GM20000 (cell line): ENCODE measurements around the gene CETP.
A peak's percentile ranks its signal among the peaks of the same experiment; 100 is the strongest.
"Not testable (repeated sequence)": the region's sequence is repeated elsewhere in the genome, so short reads cannot be mapped to it uniquely, and the experiment has no call there.

Source experiments
- DNase-seq: peaks from one replicate; pipeline ENCODE4 v3.0.0; 2012; ENCODE audit warnings: low spot score
- TF ChIP-seq, protein P1 (sequence below): IDR thresholded peaks from 2 replicates; pipeline ENCODE4 v1.5.1; 2012; ENCODE audit warnings: mild to moderate bottlenecking, control low read depth; ENCODE audit errors: extremely low read depth, missing control alignments

Gene CETP

DNA sequence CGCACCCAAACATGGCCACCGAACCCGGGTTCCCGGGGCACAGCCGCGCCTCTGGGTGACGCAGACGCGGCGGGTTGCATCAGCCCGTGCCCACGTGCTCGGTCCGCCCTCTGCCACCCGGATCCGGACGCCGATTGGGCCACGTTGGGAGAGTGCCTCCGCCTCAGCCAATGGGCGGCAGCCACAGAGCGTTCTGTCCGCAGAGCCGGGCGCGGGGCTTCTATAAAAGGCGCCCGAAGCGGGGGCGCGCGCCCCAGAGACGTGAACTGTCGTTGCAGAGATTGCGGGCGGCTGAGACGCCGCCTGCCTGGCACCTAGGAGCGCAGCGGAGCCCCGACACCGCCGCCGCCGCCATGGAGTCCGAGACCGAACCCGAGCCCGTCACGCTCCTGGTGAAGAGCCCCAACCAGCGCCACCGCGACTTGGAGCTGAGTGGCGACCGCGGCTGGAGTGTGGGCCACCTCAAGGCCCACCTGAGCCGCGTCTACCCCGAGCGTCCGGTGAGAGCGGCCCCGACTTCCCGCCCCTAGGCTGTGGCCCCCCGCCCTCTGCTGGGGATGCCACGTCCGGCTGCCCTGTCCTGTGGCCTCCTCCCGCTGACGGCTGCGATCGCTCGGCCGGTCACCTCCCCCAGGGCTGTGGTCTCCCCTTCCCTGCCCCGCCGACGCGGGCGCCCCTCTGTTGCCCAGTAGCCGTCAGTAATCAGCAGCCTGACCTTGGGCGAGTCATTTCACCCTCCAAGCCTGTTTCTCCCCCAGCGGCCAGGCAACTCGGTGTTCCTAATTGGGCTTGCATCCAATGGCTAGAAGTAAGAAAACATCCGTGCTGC lies 29.6 kb upstream of the CETP start, which contains the start of gene HERPUD1:
HERPUD1 (plus strand) TSS at position 251 of the 829 bp plus-strand sequence; CDS start at position 354, 103 bp downstream.
- TF ChIP-seq, protein P1, sequence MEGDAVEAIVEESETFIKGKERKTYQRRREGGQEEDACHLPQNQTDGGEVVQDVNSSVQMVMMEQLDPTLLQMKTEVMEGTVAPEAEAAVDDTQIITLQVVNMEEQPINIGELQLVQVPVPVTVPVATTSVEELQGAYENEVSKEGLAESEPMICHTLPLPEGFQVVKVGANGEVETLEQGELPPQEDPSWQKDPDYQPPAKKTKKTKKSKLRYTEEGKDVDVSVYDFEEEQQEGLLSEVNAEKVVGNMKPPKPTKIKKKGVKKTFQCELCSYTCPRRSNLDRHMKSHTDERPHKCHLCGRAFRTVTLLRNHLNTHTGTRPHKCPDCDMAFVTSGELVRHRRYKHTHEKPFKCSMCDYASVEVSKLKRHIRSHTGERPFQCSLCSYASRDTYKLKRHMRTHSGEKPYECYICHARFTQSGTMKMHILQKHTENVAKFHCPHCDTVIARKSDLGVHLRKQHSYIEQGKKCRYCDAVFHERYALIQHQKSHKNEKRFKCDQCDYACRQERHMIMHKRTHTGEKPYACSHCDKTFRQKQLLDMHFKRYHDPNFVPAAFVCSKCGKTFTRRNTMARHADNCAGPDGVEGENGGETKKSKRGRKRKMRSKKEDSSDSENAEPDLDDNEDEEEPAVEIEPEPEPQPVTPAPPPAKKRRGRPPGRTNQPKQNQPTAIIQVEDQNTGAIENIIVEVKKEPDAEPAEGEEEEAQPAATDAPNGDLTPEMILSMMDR: no peak
- peak; percentile 98 for DNase-seq

DNA sequence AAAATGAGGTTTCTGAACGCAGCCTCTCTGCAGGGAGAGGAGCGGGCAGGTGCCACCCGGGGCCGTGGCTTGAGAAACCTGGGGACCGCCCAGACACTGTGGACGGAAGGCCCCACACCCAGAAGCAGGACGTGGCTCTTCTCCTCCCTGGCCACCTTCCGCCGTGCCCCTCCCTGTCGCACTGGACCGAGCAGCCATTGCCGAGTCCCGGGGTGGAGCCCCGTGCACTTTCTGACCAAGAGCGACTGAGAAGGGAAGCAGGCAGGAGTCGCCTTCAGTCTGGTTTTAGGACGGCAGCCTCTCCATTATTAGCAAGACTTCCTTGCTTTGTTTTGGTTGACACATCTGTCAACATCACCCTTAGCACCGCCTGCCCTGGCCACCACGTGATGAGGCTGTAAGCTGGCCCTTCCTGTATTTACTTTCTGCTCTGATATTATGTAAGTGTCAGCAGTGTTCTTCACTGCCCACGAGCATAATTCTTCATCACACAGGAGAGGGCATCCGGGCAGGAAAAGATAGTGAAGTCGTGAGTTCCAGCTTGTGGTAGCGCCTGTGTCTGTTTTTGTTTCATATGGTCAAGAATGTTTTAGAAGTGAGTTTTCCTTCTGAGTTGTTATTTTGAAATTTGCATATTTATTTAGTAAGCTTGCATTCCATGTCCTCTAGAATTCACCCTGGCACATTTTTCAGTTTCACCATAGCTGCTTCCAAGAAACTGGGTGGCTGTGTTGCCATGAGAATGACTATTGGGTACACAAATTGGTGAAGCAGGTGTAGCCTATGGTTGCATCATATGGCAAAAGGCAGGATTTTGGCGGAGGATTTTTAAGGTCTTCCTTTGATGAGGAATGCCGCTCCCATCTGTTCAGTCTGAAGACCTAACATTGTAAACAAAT lies 28.8 kb upstream of the CETP start:
- peak; percentile 53 for DNase-seq
- TF ChIP-seq, protein P1: no peak

DNA sequence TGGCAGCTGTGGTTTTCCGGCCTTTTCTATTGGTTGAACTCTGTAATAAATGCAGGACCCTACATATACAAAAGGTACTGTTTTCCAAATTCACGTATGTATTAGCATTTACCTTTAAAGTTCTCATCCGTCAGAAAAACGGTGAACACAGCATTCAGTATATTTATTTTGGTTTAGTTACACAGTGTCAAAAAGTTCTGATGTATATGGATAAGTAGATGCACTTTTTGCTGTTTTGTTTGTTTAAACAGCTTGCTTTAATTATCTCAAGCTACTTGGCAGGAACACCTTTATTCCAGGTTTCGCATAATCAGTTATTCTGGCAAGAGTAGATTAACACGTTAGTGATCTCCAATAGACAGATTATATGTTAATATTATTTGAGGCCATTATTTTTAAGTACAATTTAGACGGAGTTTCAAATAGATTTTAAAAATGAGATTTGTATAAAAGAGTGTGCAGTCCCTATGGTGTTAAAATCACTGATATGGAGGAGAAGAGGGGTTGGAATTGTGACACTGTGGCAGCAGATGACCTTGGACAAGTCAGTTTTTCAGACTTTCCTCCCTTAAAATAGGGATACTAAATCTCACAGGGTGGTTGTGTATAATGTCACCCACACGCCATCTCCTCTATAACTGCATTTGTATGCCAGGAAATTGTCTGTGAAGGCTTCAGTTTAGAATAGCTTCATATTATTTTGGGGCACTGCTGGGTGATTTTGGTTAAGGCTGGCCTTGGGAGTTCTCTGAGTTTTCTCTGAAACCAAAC lies 27.7 kb upstream of the CETP start:
- TF ChIP-seq, protein P1: no peak

DNA sequence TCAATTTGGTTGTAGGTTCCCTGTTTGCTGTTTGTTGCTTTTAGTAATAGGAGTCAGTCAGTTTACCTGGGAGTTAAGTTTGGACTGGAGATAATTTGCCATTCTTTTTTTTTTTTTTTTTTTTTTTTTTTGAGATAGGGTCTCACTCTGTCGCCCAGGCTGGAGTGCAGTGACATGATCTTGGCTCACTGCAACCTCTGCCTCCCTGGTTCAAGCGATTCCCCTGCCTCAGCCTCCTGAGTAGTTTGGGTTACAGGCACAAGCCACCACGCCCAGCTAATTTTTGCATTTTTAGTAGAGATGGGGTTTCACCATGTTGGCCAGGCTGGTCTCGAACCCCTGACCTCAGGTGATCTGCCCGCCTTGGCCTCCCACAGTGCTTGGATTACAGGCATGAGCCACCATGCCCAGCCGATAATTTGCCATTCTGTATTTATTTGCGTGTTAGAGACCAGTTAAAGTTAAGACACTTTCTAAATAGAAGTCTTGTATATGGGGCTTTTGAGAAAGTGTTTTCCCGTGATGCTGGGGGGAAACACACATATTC lies 27.1 kb upstream of the CETP start:
- not testable (repeated sequence) for DNase-seq

More for the DNA sequence above, 27.7 kb upstream of the CETP start:
- no peak for DNase-seq

DNA sequence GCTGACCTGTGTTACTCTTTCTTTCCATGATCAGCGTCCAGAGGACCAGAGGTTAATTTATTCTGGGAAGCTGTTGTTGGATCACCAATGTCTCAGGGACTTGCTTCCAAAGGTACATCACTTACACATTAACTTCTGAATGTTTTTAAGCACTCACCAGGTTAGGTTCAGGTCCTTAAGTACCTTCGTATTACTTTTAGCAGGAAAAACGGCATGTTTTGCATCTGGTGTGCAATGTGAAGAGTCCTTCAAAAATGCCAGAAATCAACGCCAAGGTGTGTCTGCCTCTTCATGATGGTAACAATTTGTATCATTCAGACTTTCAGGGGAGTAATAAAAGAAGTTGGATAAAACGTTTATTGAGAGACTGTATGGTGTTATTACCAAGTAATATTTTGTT lies 26.5 kb upstream of the CETP start:
- TF ChIP-seq, protein P1: no peak
- DNase-seq: no peak

DNA sequence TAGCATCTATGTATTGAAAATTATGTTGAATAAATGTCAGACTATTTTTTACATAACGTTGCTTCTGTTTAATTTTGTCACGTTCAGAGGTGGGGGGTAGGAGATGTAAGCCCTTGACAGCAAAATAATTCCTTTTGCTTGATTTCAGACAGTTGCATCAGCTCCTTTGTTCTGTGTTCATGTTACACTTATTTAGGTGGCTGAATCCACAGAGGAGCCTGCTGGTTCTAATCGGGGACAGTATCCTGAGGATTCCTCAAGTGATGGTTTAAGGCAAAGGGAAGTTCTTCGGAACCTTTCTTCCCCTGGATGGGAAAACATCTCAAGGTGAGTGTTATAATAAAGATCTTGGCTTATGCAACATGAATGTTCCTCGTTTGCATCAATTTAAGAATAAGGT lies 25.3 kb upstream of the CETP start:
- TF ChIP-seq, protein P1: no peak
- DNase-seq: no peak

DNA sequence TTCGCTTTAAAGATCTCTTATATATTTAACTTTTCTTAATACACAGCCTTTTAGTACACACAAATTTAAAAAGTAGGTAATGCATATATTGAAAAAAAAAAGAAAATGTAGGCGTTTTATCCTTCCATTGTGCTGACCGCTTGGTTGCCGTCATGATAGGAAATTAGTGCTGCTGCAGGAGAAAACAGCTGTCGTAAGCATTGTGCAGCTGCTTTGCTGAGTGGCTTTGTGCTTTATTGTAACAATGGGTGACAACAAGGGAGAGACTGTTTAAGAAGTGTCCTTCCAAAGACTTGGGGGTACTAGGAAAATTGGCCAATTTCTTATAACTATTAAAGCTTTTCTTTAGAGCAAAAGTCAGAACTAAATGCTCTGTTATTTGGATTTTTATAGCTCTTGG lies 24.8 kb upstream of the CETP start:
- DNase-seq: no peak
- TF ChIP-seq, protein P1: no peak
